Measurements from ENCODE around the gene BRCA1.
"Not testable (repeated sequence)": the region's sequence is repeated elsewhere in the genome, so short reads cannot be mapped to it uniquely, and the experiment has no call there.

The BRCA1 gene

DNA sequence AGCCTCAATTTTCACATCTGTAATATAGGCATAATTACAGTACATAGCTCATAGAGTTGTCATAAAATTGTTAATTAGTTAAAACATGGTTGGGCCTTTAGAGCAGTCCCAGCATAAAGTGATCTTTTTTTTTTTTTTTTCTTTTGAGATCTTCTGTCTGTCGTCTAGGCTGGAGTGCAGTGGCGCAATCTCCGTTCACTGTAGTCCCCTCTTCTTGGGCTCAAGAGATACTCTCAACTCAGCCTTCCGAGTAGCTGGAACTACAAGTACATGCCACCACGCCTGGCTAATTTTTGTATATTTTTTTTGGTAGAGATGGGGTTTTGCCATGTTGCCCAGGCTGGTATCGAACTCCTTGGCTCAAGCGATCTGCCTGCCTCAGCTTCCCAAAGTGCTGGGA lies 69.1 kb downstream of the BRCA1 start:
- no peak overlapping the region for H3K27ac ChIP-seq (replicated peaks)
- H3K27me3 ChIP-seq (ENCODE audit: insufficient read depth, poor library complexity, severe bottlenecking): no peaks in the 10 kb centered on the region
- no peak overlapping the region for H3K4me3 ChIP-seq (replicated peaks; ENCODE audit: insufficient read depth, low read length)
- TF ChIP-seq, protein P1, sequence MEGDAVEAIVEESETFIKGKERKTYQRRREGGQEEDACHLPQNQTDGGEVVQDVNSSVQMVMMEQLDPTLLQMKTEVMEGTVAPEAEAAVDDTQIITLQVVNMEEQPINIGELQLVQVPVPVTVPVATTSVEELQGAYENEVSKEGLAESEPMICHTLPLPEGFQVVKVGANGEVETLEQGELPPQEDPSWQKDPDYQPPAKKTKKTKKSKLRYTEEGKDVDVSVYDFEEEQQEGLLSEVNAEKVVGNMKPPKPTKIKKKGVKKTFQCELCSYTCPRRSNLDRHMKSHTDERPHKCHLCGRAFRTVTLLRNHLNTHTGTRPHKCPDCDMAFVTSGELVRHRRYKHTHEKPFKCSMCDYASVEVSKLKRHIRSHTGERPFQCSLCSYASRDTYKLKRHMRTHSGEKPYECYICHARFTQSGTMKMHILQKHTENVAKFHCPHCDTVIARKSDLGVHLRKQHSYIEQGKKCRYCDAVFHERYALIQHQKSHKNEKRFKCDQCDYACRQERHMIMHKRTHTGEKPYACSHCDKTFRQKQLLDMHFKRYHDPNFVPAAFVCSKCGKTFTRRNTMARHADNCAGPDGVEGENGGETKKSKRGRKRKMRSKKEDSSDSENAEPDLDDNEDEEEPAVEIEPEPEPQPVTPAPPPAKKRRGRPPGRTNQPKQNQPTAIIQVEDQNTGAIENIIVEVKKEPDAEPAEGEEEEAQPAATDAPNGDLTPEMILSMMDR (IDR thresholded peaks at IDR 0.05; ENCODE audit: insufficient read depth, low read length): no peak
- no peak for TF ChIP-seq SPI1 (IDR thresholded peaks at IDR 0.05; ENCODE audit: borderline replicate concordance, low read depth)
- no peak for TF ChIP-seq GABPA (IDR thresholded peaks at IDR 0.05; ENCODE audit: low read depth)
- no peak for TF ChIP-seq POLR2AphosphoS5 (IDR thresholded peaks at IDR 0.05; ENCODE audit: low read depth)
- TF ChIP-seq, protein P2, sequence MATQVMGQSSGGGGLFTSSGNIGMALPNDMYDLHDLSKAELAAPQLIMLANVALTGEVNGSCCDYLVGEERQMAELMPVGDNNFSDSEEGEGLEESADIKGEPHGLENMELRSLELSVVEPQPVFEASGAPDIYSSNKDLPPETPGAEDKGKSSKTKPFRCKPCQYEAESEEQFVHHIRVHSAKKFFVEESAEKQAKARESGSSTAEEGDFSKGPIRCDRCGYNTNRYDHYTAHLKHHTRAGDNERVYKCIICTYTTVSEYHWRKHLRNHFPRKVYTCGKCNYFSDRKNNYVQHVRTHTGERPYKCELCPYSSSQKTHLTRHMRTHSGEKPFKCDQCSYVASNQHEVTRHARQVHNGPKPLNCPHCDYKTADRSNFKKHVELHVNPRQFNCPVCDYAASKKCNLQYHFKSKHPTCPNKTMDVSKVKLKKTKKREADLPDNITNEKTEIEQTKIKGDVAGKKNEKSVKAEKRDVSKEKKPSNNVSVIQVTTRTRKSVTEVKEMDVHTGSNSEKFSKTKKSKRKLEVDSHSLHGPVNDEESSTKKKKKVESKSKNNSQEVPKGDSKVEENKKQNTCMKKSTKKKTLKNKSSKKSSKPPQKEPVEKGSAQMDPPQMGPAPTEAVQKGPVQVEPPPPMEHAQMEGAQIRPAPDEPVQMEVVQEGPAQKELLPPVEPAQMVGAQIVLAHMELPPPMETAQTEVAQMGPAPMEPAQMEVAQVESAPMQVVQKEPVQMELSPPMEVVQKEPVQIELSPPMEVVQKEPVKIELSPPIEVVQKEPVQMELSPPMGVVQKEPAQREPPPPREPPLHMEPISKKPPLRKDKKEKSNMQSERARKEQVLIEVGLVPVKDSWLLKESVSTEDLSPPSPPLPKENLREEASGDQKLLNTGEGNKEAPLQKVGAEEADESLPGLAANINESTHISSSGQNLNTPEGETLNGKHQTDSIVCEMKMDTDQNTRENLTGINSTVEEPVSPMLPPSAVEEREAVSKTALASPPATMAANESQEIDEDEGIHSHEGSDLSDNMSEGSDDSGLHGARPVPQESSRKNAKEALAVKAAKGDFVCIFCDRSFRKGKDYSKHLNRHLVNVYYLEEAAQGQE (IDR thresholded peaks at IDR 0.05; ENCODE audit: insufficient replicate concordance, low read depth): no peak
- no peak for DNase-seq (ENCODE audit: low read depth in 1 of 2, low spot score in 1 of 2)

DNA sequence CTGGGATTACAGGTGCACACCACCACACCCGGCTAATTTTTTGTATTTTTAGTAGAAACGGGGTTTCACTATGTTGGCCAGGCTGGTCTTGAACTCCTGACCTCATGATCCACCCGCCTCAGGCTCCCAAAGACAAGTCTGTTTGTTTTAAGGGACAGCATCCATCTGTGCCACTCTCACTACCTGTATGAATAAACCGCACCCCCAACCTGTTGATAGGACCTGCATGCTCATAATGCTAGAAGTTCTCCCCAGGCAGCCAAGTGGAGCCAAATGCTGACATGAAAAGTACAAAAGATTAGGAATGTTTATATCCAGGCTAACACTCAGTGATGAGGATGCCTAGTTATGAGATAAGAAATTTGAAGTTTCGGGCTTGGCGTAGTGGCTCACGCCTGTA lies 72.2 kb downstream of the BRCA1 start:
- not testable (repeated sequence) for H3K4me3 ChIP-seq (replicated peaks; ENCODE audit: insufficient read depth, low read length); H3K27ac ChIP-seq (replicated peaks); DNase-seq (ENCODE audit: low read depth in 1 of 2, low spot score in 1 of 2); H3K27me3 ChIP-seq (ENCODE audit: insufficient read depth, poor library complexity, severe bottlenecking)

DNA sequence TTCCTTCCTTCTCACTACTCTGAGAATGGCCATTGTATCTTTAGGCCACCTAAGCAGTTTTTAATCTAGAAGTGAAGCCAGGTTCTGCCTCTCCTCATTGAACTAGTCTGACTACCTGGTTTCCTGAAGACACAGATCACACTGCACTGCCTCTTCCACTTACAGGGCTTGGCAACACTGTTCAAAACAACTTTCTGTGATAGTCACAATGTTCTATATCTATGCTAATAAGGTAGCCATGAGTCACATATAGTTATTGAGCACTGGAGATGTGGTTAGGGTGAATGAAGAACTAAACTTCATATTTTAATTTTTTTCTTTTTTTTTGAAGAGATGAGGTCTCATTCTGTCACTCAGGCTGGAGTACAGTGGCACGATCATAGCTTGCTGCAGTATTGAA lies 73.2 kb downstream of the BRCA1 start:
- no peak for DNase-seq (ENCODE audit: low read depth in 1 of 2, low spot score in 1 of 2)
- H3K4me3 ChIP-seq (replicated peaks; ENCODE audit: insufficient read depth, low read length): no peak overlapping the region
- TF ChIP-seq GABPA (IDR thresholded peaks at IDR 0.05; ENCODE audit: low read depth) (no peak), POLR2AphosphoS5 (IDR thresholded peaks at IDR 0.05; ENCODE audit: low read depth) (no peak)

DNA sequence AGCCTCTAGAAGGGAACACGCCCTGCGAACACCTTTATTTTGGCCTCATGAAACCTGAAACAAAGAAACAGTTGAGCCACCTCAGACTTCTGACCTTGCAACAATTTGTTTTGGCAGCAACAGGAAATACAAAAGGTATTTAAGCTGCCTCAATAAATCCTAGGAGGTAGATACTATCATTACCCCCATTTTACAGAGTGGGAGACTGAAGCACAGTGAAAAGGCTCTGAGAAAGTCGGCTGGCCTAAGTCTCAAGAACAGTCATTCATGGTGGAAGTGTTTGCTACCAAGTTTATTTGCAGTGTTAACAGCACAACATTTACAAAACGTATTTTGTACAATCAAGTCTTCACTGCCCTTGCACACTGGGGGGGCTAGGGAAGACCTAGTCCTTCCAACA lies 81.1 kb downstream of the BRCA1 start:
- DNase-seq (ENCODE audit: low read depth in 1 of 2, low spot score in 1 of 2): no peak
- H3K27ac ChIP-seq (replicated peaks): no peak overlapping the region
- TF ChIP-seq POLR2AphosphoS5 (IDR thresholded peaks at IDR 0.05; ENCODE audit: low read depth): no peak
- TF ChIP-seq, protein P1 (IDR thresholded peaks at IDR 0.05; ENCODE audit: insufficient read depth, low read length): no peak
- TF ChIP-seq GABPA (IDR thresholded peaks at IDR 0.05; ENCODE audit: low read depth): no peak
- TF ChIP-seq, protein P2 (IDR thresholded peaks at IDR 0.05; ENCODE audit: insufficient replicate concordance, low read depth): no peak
- TF ChIP-seq SPI1 (IDR thresholded peaks at IDR 0.05; ENCODE audit: borderline replicate concordance, low read depth): no peak
- no peak overlapping the region for H3K4me3 ChIP-seq (replicated peaks; ENCODE audit: insufficient read depth, low read length)
- H3K27me3 ChIP-seq (ENCODE audit: insufficient read depth, poor library complexity, severe bottlenecking): no peaks in the 10 kb centered on the region

More for the DNA sequence above, 73.2 kb downstream of the BRCA1 start:
- Histone ChIP-seq H3K27me3 (ENCODE audit: insufficient read depth, poor library complexity, severe bottlenecking) (no peaks in the 10 kb centered on the region), H3K27ac (replicated peaks) (0 out of 2 replicates have a peak overlapping the region, but pooled peaks have one; percentile 11)

DNA sequence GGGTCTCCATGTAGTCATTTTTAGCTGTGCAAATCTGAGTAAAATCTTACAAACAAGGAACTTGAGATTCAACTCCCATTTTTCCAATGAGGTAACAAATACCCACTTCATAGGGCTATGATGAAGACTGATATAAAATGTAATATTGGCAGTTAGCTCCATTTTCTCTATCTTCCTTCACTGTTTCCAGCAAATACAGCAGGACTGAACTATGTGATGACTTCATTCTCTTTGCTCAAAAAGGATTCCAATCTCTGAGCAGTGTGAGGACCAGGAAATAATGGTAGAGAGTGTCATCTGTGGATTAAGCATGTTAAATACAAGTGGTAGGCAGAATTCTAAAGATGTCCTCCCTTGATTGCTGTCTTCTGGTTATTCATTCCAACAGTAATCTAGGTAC lies 81.9 kb downstream of the BRCA1 start:
- Histone ChIP-seq H3K27ac (replicated peaks) (no peak overlapping the region), H3K27me3 (ENCODE audit: insufficient read depth, poor library complexity, severe bottlenecking) (no peaks in the 10 kb centered on the region), H3K4me3 (replicated peaks; ENCODE audit: insufficient read depth, low read length) (no peak overlapping the region)
- DNase-seq (ENCODE audit: low read depth in 1 of 2, low spot score in 1 of 2): no peak
- no peak for TF ChIP-seq GABPA (IDR thresholded peaks at IDR 0.05; ENCODE audit: low read depth)
- no peak for TF ChIP-seq SPI1 (IDR thresholded peaks at IDR 0.05; ENCODE audit: borderline replicate concordance, low read depth)
